MM.1S (cell line): Measurements from ENCODE around the gene ZNF43.
"Not testable (repeated sequence)": the region's sequence is repeated elsewhere in the genome, so short reads cannot be mapped to it uniquely, and the experiment has no call there.

Experiments used
- CTCF ChIP-seq: fragments of 300-600 bp; sonication (generic); IDR thresholded peaks from 2 replicates; pipeline ENCODE4 v1.5.1; 2016; ENCODE audit warnings: antibody characterized with exemption, low read length, mixed read lengths
- EZH2 ChIP-seq: fragments of 300-600 bp; sonication (generic); optimal IDR thresholded peaks from 2 replicates; pipeline ENCODE3; 2017; ENCODE audit warnings: low read depth, mild to moderate bottlenecking, antibody characterized with exemption, low read length, mixed read lengths
- EZH2phosphoT487 ChIP-seq: fragments of 300-600 bp; sonication (generic); IDR thresholded peaks from 2 replicates; pipeline ENCODE4 v1.6.1; 2018; ENCODE audit warnings: antibody characterized with exemption, low read length

- not testable (repeated sequence) for TF ChIP-seq CTCF, EZH2phosphoT487, EZH2
Observed at GRCh38 chr19:21885516-21885915, 49.5 kb upstream of the ZNF43 start.
